DMS 273 (cell line): ENCODE results near the gene FAM120C.

Experiments used
- DNase-seq: peaks from one replicate; lab custom pipeline; 2025; ENCODE audit not compliant: unreplicated experiment; lab: John Stamatoyannopoulos, UW

FAM120C gene

DNA sequence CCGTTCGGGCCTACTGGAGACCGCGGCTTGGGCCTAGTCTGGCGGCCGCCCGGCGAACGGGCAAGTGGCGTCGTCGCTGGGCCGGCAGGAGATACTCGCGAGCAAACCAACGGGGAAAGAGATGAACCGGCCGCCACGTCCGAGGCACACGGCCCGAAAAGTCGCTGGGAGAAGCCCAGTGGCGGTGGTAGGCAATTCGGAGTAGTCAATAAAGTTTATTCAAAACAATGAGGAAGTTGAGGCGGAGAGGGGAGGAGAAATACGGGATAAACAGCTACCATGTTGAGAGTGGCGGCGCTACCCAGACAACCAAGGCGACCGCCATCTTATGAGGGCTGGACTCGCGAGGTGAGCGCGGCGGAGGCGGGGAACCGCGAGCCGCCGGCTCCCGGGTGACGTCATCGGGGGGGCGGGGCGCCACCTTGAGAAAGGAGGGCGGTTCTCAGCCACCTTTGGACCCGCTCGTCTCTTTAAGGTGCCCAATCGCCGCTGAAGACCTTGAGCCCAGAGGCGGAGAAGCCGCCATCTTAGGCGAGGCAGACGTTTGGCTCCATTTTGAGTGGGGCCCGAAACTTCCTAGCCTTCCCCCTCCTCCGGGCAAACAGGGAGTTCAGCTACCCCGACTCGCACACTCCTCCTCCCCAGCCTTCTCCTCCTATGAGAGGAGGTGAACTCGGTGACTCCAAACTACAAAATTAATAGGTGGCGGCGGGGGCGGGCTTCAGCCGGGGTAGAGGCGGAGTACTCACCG lies 138.8 kb downstream of the FAM120C start, which contains the start of gene PHF8:
PHF8 (minus strand) TSS at position 348 of the 751 bp plus-strand sequence. CDS start 1,745 bp downstream, outside the sequence.
- DNase-seq, result peak; percentile 98

GRCh38 chrX:54043541-54044125 lies 139.4 kb downstream of the FAM120C start:
- DNase-seq, result peak; percentile 79

DNA sequence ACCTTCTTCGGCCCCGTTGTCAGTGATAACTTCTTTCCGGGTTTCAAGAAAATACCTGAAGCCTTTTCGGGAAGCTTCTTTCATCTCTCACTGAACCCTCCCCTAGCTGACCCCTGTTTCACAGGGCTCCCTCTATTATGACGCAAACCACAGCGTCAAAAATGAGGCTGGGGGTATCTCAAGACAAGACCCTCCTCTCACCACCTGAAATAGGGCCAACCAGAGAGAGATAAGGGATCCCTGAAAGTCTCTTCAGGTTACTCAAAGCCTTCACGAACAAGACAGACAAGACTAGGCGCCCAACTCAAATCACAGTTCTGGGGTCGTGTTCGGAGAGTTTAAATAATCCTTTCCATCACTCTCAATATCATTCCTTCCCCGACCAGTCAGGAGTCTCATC lies 140.0 kb downstream of the FAM120C start:
- peak; percentile 28 for DNase-seq

GRCh38 chrX:54042609-54043021 lies 140.4 kb downstream of the FAM120C start:
- peak; percentile 73 for DNase-seq

GRCh38 chrX:54030329-54030728 lies 152.7 kb downstream of the FAM120C start:
- no peak for DNase-seq

DNA sequence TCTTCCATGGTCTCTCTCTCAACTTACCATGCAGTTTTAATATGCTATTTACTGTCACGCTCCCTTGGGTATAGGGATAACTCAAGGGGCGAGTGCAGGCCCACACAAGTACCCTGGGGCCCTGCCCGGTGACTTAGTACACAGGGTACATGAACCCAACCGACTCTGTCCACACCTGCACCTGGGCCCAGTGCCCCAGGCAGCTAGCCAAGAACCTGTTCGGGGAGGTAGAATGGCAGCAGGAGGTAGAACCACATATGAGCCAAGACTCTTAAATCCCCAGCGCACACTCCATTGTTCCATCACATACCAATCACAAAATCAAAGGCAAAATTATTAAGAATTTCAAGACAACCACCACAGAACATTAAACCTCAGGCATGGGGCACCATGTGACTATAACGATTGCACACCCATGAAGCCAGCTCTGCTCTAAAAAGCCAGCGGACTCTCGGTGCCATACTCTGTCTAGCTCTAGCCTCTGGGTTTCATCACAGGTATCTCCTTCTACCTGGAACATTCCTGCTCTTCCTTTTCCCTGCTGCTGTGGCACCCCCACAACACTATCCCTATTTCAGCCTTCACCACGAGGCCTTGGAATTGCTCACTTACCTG lies 153.4 kb downstream of the FAM120C start:
- no peak for DNase-seq

DNA sequence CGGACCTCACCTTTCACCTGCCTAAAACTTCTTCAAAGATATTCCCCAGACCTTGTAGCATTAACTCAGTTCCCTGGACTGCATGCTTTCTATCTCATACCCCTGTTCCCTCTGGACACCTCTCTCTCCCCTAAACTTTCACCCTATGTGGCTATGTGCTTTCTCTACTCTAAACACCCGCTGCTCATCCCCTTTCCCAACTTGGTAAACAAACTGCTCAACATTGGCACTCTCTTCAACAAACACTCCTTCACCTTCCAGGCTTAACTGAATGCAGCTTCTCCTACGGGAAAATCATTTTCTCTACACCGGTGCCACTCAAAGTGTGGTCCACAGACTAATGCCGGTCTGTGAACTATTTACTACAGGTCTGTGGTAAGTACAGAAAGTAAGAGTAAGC lies 158.7 kb downstream of the FAM120C start:
- no peak for DNase-seq
